MM.1S (cell line): Measurements from ENCODE around the gene FCAMR.

Source experiments
- DNase-seq: peaks from one replicate; pipeline ENCODE4 v3.0.0-alpha.2; 2015
- H2AFZ ChIP-seq: fragments of 300-600 bp; sonication (generic); 2 replicates; pipeline ENCODE4 v1.6.0; 2016; ENCODE audit warnings: antibody characterized with exemption, low read length
- H3F3A ChIP-seq: fragments of 300-600 bp; sonication (generic); 2 replicates; pipeline ENCODE4 v1.6.1; 2016; ENCODE audit warnings: mild to moderate bottlenecking, antibody characterized with exemption, low read length, moderate library complexity, mixed read lengths; ENCODE audit not compliant: insufficient read depth
- H3K27ac ChIP-seq: fragments of 300-600 bp; sonication (generic); 2 replicates; pipeline ENCODE4 v1.5.1; 2016; ENCODE audit warnings: mild to moderate bottlenecking, low read length
- H3K27me3 ChIP-seq: fragments of 300-600 bp; sonication (generic); replicated peaks from 2 replicates; pipeline ENCODE4 v1.6.0; 2016; ENCODE audit warnings: low read length; ENCODE audit not compliant: insufficient read depth
- H3K36me3 ChIP-seq: fragments of 300-600 bp; sonication (generic); replicated peaks from 2 replicates; pipeline ENCODE4 v1.6.1; 2016; ENCODE audit warnings: mild to moderate bottlenecking, low read length, mixed read lengths; ENCODE audit not compliant: insufficient read depth
- H3K4me1 ChIP-seq: fragments of 300-600 bp; sonication (generic); 2 replicates; pipeline ENCODE4 v1.6.1; 2016; ENCODE audit warnings: low read length, mixed read lengths
- H3K4me2 ChIP-seq: fragments of 300-600 bp; sonication (generic); 2 replicates; pipeline ENCODE4 v1.6.0; 2016; ENCODE audit warnings: low read depth, low read length
- H3K4me3 ChIP-seq: fragments of 300-600 bp; sonication (generic); 2 replicates; pipeline ENCODE4 v1.5.1; 2016; ENCODE audit warnings: low read length, mixed read lengths
- H3K79me2 ChIP-seq: fragments of 300-600 bp; sonication (generic); 2 replicates; pipeline ENCODE4 v1.6.1; 2016; ENCODE audit warnings: mixed run types, low read length, mixed read lengths
- H3K9ac ChIP-seq: fragments of 300-600 bp; sonication (generic); 2 replicates; pipeline ENCODE4 v1.6.1; 2016; ENCODE audit warnings: low read length, mixed read lengths
- H3K9me2 ChIP-seq: fragments of 300-600 bp; sonication (generic); replicated peaks from 2 replicates; pipeline ENCODE4 v1.6.1; 2016; ENCODE audit warnings: mild to moderate bottlenecking, low read length, mixed read lengths; ENCODE audit not compliant: insufficient read depth
- H3K9me3 ChIP-seq: fragments of 300-600 bp; sonication (generic); replicated peaks from 2 replicates; pipeline ENCODE4 v1.6.1; 2016; ENCODE audit warnings: mild to moderate bottlenecking, low read length, mixed read lengths; ENCODE audit not compliant: insufficient read depth
- H4K20me1 ChIP-seq: fragments of 300-600 bp; sonication (generic); 2 replicates; pipeline ENCODE4 v1.6.1; 2016; ENCODE audit warnings: mild to moderate bottlenecking, low read length, moderate library complexity, mixed read lengths; ENCODE audit not compliant: insufficient read depth
- CTCF ChIP-seq: fragments of 300-600 bp; sonication (generic); IDR thresholded peaks from 2 replicates; pipeline ENCODE4 v1.5.1; 2016; ENCODE audit warnings: antibody characterized with exemption, low read length, mixed read lengths
- EZH2 ChIP-seq: fragments of 300-600 bp; sonication (generic); optimal IDR thresholded peaks from 2 replicates; pipeline ENCODE3; 2017; ENCODE audit warnings: low read depth, mild to moderate bottlenecking, antibody characterized with exemption, low read length, mixed read lengths
- EZH2phosphoT487 ChIP-seq: fragments of 300-600 bp; sonication (generic); IDR thresholded peaks from 2 replicates; pipeline ENCODE4 v1.6.1; 2018; ENCODE audit warnings: antibody characterized with exemption, low read length

The FCAMR gene

GRCh38 chr1:206957639-206958038 lies 12.6 kb downstream of the FCAMR start:
- no peaks in the 10 kb centered on the region for H4K20me1 ChIP-seq
- H3K79me2 ChIP-seq, result no peaks in the 10 kb centered on the region
- no peaks in the 10 kb centered on the region for H3K4me1 ChIP-seq
- no peaks in the 10 kb centered on the region for H3K9me2 ChIP-seq
- no peaks in the 10 kb centered on the region for H3K27me3 ChIP-seq
- H3F3A ChIP-seq, result no peaks in the 10 kb centered on the region
- no peak overlapping the region for H3K4me2 ChIP-seq
- no peaks in the 10 kb centered on the region for H3K36me3 ChIP-seq
- H3K9me3 ChIP-seq, result no peaks in the 10 kb centered on the region
- no peak overlapping the region for H3K4me3 ChIP-seq
- TF ChIP-seq EZH2phosphoT487 (no peak), EZH2 (no peak), CTCF (no peak)
- no peak overlapping the region for H3K9ac ChIP-seq
- no peak overlapping the region for H2AFZ ChIP-seq
- no peak for DNase-seq
- no peak overlapping the region for H3K27ac ChIP-seq

- TF ChIP-seq EZH2, result no peak
- TF ChIP-seq EZH2phosphoT487, result no peak
- no peak for TF ChIP-seq CTCF
- Histone ChIP-seq H3K9ac (no peak overlapping the region), H3K9me3 (no peaks in the 10 kb centered on the region), H3F3A (no peaks in the 10 kb centered on the region), H3K4me1 (no peaks in the 10 kb centered on the region), H3K4me3 (no peak overlapping the region), H2AFZ (no peak overlapping the region), H3K79me2 (no peaks in the 10 kb centered on the region), H3K27me3 (no peaks in the 10 kb centered on the region), H3K36me3 (no peaks in the 10 kb centered on the region), H3K9me2 (no peaks in the 10 kb centered on the region), H3K4me2 (no peak overlapping the region), H3K27ac (no peak overlapping the region), H4K20me1 (no peaks in the 10 kb centered on the region)
- DNase-seq, result no peak
Measured at GRCh38 chr1:206955476-206956451, 14.5 kb downstream of the FCAMR start.

- Histone ChIP-seq H3K9me3 (no peaks in the 10 kb centered on the region), H3K4me1 (no peaks in the 10 kb centered on the region), H3F3A (no peaks in the 10 kb centered on the region), H3K9me2 (no peaks in the 10 kb centered on the region), H3K9ac (no peak overlapping the region), H3K36me3 (no peaks in the 10 kb centered on the region), H4K20me1 (no peaks in the 10 kb centered on the region), H3K4me2 (no peak overlapping the region), H3K79me2 (no peaks in the 10 kb centered on the region), H3K27me3 (no peaks in the 10 kb centered on the region), H3K27ac (no peak overlapping the region), H3K4me3 (no peak overlapping the region), H2AFZ (no peak overlapping the region)
- TF ChIP-seq EZH2, result no peak
- TF ChIP-seq EZH2phosphoT487, result no peak
- TF ChIP-seq CTCF, result no peak
- DNase-seq, result no peak
Measured at GRCh38 chr1:206954459-206955342, 15.6 kb downstream of the FCAMR start.
